Transverse colon (tissue), 4 donors: Measurements from ENCODE around the gene BTN3A1.

ENCODE experiments used
- POLR2A ChIP-seq: fragments of 450-650 bp; IDR thresholded peaks from one replicate; pipeline ENCODE4 v1.6.1; 2016; ENCODE audit warnings: antibody characterized with exemption, mild to moderate bottlenecking, moderate library complexity
- POLR2AphosphoS5 ChIP-seq, 3 donors: sonication (generic); formaldehyde crosslinking; IDR thresholded peaks; one replicate each; pipeline ENCODE4 v1.6.1; 2016; ENCODE audit warnings: antibody characterized with exemption in 3 of 3
- TF ChIP-seq, protein P1 (sequence below), 5 experiments: fragments of 200-600 bp in 3 of 5; fragments of 450-650 bp in 2 of 5; sonication (generic) in 3 of 5; IDR thresholded peaks; 1 replicate in 2 of 5; 2 replicates in 3 of 5; pipeline ENCODE4 v1.5.1; 2016 to 2017; ENCODE audit warnings: antibody characterized with exemption in 5 of 5, inconsistent platforms in 3 of 5, mild to moderate bottlenecking in 2 of 5, moderate library complexity in 1 of 5

DNA sequence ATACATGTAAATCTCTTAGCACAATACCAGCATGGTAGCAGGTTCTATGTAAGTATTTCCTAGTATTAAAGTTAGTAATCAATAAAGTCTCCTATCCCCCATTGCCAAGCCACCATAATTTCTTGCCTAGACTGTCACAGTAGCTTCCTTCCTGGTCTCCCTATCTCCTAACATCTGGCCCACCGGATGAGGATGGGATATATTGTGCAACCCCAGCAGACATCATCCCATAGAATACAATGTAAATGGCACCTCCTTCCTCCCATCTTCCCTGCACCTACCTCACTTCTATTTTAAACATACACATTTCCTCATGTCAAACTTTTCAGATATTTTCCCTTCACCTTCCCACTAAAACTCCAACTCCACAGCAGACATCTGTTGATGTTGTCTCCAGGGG lies 3.5 kb upstream of the BTN3A1 start:
- no peak for TF ChIP-seq POLR2A
- TF ChIP-seq, protein P1, sequence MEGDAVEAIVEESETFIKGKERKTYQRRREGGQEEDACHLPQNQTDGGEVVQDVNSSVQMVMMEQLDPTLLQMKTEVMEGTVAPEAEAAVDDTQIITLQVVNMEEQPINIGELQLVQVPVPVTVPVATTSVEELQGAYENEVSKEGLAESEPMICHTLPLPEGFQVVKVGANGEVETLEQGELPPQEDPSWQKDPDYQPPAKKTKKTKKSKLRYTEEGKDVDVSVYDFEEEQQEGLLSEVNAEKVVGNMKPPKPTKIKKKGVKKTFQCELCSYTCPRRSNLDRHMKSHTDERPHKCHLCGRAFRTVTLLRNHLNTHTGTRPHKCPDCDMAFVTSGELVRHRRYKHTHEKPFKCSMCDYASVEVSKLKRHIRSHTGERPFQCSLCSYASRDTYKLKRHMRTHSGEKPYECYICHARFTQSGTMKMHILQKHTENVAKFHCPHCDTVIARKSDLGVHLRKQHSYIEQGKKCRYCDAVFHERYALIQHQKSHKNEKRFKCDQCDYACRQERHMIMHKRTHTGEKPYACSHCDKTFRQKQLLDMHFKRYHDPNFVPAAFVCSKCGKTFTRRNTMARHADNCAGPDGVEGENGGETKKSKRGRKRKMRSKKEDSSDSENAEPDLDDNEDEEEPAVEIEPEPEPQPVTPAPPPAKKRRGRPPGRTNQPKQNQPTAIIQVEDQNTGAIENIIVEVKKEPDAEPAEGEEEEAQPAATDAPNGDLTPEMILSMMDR (IDR thresholded peaks at IDR 0.05): no peak
- TF ChIP-seq POLR2AphosphoS5 (IDR thresholded peaks at IDR 0.05): no peak
